ENCODE data around the gene GULP1.

GRCh38 chr2:188316791-188317423, 25.2 kb downstream of the GULP1 start:
- TF ChIP-seq MAX (CRISPR knock-in tag; IDR thresholded peaks at IDR 0.05) (no peak), CTCF (IDR thresholded peaks at IDR 0.05) (no peak), TEAD1 (CRISPR knock-in tag; IDR thresholded peaks at IDR 0.05) (no peak), USF2 (CRISPR knock-in tag; IDR thresholded peaks at IDR 0.05) (no peak), AR (CRISPR knock-in tag; IDR thresholded peaks at IDR 0.05) (no peak), ZNF263 (CRISPR knock-in tag; IDR thresholded peaks at IDR 0.05; ENCODE audit: low read depth) (no peak), ATF3 (CRISPR knock-in tag; conservative IDR thresholded peaks at IDR 0.05) (no peak)

Data from WTC11 (cell line).